Measurements from ENCODE around the gene CALD1. TPM values are rescaled to one million over a fixed set of nuclear protein-coding genes. Genes with fewer than 3 reads are reported as not detected.

CALD1 gene
- total RNA-seq, 2 experiments from 2014 or later: 0.33 TPM; not detected in 1

DNA sequence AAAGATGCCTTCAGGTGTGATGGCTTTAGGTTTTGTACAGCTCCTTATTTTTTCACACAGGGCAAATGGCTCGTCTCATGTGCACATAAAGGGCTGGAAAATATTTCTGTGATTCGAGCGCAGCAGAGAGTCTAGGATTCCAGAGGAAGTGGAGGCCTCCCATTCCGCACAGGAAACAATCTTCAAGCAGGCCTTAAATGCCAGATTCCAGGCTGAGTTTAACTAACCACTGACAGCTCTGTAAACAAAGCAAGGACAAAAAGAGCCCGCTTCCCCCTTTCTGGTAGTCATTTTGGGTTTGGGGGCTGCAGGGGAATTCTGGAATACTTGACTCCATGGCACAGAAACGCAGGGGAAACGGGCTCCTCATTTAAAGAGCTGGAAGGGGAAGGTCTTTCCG is 87.2 kb downstream of the CALD1 start:
- Histone ChIP-seq H3K36me3 (ENCODE audit: insufficient read depth, low read length) (no peaks in the 10 kb centered on the region), H3K27ac (ENCODE audit: low read depth in 1 of 2, low read length in 2 of 2) (no peak overlapping the region), H3K4me1 (ENCODE audit: insufficient read depth, low read length) (peaks cover 21% of the 10 kb centered on the region), H3K4me3 (ENCODE audit: low read length) (no peak overlapping the region), H3K9me3 (ENCODE audit: control insufficient read depth in 1 of 2, insufficient read depth in 1 of 2, low read length in 2 of 2) (no peaks in the 10 kb centered on the region), H3K27me3 (ENCODE audit: control insufficient read depth in 1 of 2, insufficient read depth in 2 of 2, low read length in 2 of 2) (no peaks in the 10 kb centered on the region)
- no peaks in the 10 kb centered on the region for H3K9me3 Mint-ChIP-seq
- ChIA-PET CTCF (interaction anchor here (0.6 kb wide), 1 partner anchor 9 kb away, joined by 4 read pairs; no protein-coding TSS in a partner anchor), POLR2A (no interaction called here)
- peaks cover 18% of the 10 kb centered on the region for H3K36me3 Mint-ChIP-seq (ENCODE audit: low read depth)
- intact Hi-C loops (cut with DNase I, micrococcal nuclease): loop anchor here (5.0 to 10.0 kb wide), 3 partner anchors 222 to 298 kb away; partner anchors contain the start of genes BPGM (in 1 of the 2) and TMEM140 (in 1 of the 2)
- TF ChIP-seq, protein P1, sequence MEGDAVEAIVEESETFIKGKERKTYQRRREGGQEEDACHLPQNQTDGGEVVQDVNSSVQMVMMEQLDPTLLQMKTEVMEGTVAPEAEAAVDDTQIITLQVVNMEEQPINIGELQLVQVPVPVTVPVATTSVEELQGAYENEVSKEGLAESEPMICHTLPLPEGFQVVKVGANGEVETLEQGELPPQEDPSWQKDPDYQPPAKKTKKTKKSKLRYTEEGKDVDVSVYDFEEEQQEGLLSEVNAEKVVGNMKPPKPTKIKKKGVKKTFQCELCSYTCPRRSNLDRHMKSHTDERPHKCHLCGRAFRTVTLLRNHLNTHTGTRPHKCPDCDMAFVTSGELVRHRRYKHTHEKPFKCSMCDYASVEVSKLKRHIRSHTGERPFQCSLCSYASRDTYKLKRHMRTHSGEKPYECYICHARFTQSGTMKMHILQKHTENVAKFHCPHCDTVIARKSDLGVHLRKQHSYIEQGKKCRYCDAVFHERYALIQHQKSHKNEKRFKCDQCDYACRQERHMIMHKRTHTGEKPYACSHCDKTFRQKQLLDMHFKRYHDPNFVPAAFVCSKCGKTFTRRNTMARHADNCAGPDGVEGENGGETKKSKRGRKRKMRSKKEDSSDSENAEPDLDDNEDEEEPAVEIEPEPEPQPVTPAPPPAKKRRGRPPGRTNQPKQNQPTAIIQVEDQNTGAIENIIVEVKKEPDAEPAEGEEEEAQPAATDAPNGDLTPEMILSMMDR (IDR thresholded peaks at IDR 0.05): no peak
- no peaks in the 10 kb centered on the region for H3K27me3 Mint-ChIP-seq
- H3K4me1 Mint-ChIP-seq (ENCODE audit: low read depth): peaks cover 50% of the 10 kb centered on the region
- H3K4me3 Mint-ChIP-seq: no peak overlapping the region
- ATAC-seq (ENCODE audit: poor library complexity) (no peak), DNase-seq (no peak)
- no peak overlapping the region for H3K27ac Mint-ChIP-seq

DNA sequence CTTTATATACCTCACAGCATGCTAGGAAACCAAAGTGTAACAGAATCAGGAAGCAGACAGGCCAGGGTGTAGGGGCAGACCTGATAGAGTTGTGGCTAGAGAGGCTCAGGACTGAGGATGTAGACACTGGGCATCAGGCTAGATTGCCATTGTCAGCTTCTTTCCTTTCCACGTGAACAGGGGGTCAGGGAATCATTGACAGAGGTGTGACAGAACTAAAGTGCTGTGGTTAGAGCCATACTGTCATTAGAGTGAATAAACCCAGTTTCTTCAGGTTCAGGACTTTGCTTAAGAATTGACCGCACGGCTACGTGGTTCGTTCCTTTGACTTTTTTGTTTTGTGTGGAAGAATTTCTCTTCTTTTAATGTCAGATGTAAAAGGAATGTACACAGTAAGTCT is 90.7 kb downstream of the CALD1 start:
- Histone ChIP-seq H3K36me3 (ENCODE audit: insufficient read depth, low read length) (no peaks in the 10 kb centered on the region), H3K27me3 (ENCODE audit: control insufficient read depth in 1 of 2, insufficient read depth in 2 of 2, low read length in 2 of 2) (no peaks in the 10 kb centered on the region), H3K27ac (ENCODE audit: low read depth in 1 of 2, low read length in 2 of 2) (no peak overlapping the region), H3K4me3 (ENCODE audit: low read length) (no peak overlapping the region), H3K4me1 (ENCODE audit: insufficient read depth, low read length) (peaks cover 8% of the 10 kb centered on the region), H3K9me3 (ENCODE audit: control insufficient read depth in 1 of 2, insufficient read depth in 1 of 2, low read length in 2 of 2) (no peaks in the 10 kb centered on the region)
- intact Hi-C loops (cut with DNase I, micrococcal nuclease): no loop called here
- POLR2A ChIA-PET: no interaction called here
- ATAC-seq (ENCODE audit: poor library complexity) (no peak), DNase-seq (no peak)
- Mint-ChIP-seq H3K9me3 (no peaks in the 10 kb centered on the region), H3K27ac (no peak overlapping the region), H3K4me1 (ENCODE audit: low read depth) (peaks cover 32% of the 10 kb centered on the region), H3K36me3 (ENCODE audit: low read depth) (no peaks in the 10 kb centered on the region), H3K4me3 (no peak overlapping the region), H3K27me3 (no peaks in the 10 kb centered on the region)
- CTCF ChIA-PET: no interaction called here
- TF ChIP-seq, protein P1 (IDR thresholded peaks at IDR 0.05): no peak

DNA sequence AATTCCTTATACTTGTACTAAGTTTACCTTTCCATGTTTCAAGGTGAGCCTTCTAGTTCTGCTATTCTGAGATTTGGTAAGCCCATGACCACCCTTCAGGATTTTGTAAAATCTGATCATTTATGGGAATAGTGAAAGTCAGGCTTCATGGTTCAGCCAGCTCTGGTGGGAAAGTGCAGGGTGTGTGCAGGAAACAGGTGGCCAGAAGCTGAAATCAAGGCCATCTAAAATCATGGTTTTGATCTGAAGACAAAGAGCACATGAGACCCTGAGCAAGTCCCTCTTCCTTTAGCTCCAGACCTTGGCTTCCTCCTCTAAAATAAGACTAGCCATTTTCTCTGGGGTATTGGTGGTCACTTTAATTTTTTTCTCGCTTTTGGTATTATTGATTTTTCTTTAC is 91.3 kb downstream of the CALD1 start:
- CTCF ChIA-PET: no interaction called here
- H3K4me3 ChIP-seq (ENCODE audit: low read length): no peak overlapping the region
- no peak for DNase-seq
- no peak overlapping the region for H3K27ac ChIP-seq (ENCODE audit: low read depth in 1 of 2, low read length in 2 of 2)
- Mint-ChIP-seq H3K27me3 (no peaks in the 10 kb centered on the region), H3K4me1 (ENCODE audit: low read depth) (peaks cover 26% of the 10 kb centered on the region), H3K36me3 (ENCODE audit: low read depth) (no peaks in the 10 kb centered on the region), H3K9me3 (no peaks in the 10 kb centered on the region), H3K4me3 (no peak overlapping the region), H3K27ac (no peak overlapping the region)
- H3K27me3 ChIP-seq (ENCODE audit: control insufficient read depth in 1 of 2, insufficient read depth in 2 of 2, low read length in 2 of 2): no peaks in the 10 kb centered on the region
- intact Hi-C loops (cut with DNase I, micrococcal nuclease): no loop called here
- ATAC-seq (ENCODE audit: poor library complexity): no peak
- TF ChIP-seq, protein P1 (IDR thresholded peaks at IDR 0.05): no peak
- H3K9me3 ChIP-seq (ENCODE audit: control insufficient read depth in 1 of 2, insufficient read depth in 1 of 2, low read length in 2 of 2): no peaks in the 10 kb centered on the region
- H3K4me1 ChIP-seq (ENCODE audit: insufficient read depth, low read length): peaks cover 2% of the 10 kb centered on the region
- POLR2A ChIA-PET: no interaction called here
- H3K36me3 ChIP-seq (ENCODE audit: insufficient read depth, low read length): no peaks in the 10 kb centered on the region
